ENCODE measurements around the gene EYS. TPM values are rescaled to one million over a fixed set of nuclear protein-coding genes. Genes with fewer than 3 reads are reported as not detected.

Gene EYS
- total and polyA plus RNA-seq, 9 of the 15 experiments (the other 6 are each of a cell fraction or from before 2014, with no cell fraction given) = 0.03 to 0.36 (median 0.10) TPM; not detected in 2

DNA sequence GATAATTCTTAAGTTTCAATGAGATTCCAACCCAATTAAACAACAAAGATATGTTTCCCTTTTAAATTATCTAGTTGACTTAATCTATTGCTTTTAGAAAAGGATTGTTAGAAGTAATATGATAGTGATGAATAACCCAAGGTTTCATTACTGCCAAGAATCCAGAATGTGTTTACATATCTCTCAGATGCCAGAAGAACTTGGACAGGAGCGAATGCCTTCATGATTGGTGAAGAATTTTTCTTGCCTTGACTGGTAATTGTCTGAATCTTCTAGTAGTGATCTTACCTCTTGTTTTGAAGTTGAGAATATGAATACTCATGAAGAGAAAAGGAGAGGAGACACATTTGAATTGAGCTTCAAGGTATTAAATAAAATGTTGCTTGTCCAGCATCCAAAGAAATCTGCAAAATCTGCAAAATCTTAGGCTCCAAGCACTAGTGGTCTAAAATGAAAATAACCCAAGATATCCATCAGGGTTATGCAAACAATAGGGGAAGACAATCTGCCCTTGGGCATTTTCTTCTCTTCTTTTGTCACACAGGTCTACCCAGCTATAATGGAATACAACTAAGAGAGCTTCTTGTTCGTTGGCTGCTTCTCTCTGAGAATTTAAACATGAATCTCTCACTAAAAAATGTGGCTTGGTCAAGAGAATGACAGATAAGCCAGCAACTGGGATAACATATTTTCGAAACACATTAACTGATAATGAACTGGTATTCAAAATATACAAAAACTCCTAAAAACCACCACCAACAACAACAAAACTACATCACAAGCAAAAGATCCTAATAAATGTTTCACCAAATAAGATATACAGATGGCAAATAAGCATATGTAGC lies 928.9 kb downstream of the EYS start:
- Histone ChIP-seq H3K4me3 (no peak overlapping the region), H3K9me3 (replicated peaks; ENCODE audit: control insufficient read depth, insufficient read depth, low read depth, low read length) (no peaks in the 10 kb centered on the region), H3K4me2 (ENCODE audit: insufficient read depth, low read length) (no peak overlapping the region), H3K36me3 (ENCODE audit: control insufficient read depth, insufficient read depth, low read length) (no peaks in the 10 kb centered on the region), H3K27ac (ENCODE audit: extremely low read depth, low read depth, low read length) (no peak overlapping the region), H3K4me1 (replicated peaks in 1 of 2; ENCODE audit: control insufficient read depth in 2 of 2, insufficient read depth in 2 of 2, low read length in 2 of 2) (no peaks in the 10 kb centered on the region), H2AFZ (ENCODE audit: low read depth, low read length) (no peak overlapping the region), H3K9me1 (ENCODE audit: control insufficient read depth, insufficient read depth, low read length) (no peaks in the 10 kb centered on the region), H4K20me1 (replicated peaks; ENCODE audit: control insufficient read depth, insufficient read depth, low read length) (no peaks in the 10 kb centered on the region), H3K9ac (ENCODE audit: insufficient read depth in 1 of 2, low read depth in 2 of 2, low read length in 2 of 2) (no peak overlapping the region), H3K27me3 (ENCODE audit: control insufficient read depth in 2 of 2, insufficient read depth in 2 of 2, low read length in 2 of 2) (no peaks in the 10 kb centered on the region), H3K79me2 (ENCODE audit: control insufficient read depth, insufficient read depth, low read length) (no peaks in the 10 kb centered on the region)
- CTCF ChIA-PET (ENCODE audit: low intra/inter-chr PET ratio) = no interaction called here
- FAIRE-seq (no peak), ATAC-seq (no peak), DNase-seq (ENCODE audit: extremely low read depth in 1 of 4, low spot score in 3 of 4) (no peak)
- no TSS peak for BruUV-seq (replicated peaks)
- POLR2A ChIA-PET = no interaction called here
- intact Hi-C loops (cut with micrococcal nuclease) = loop anchor here (5.0 kb wide), 1 partner anchor 44 kb away; no protein-coding TSS in a partner anchor
- 0% methylated on average over 3 of the region's 3 CpGs for WGBS (ENCODE audit: insufficient coverage, low coverage, missing lambda C conversion rate)
- TF ChIP-seq, protein P1, sequence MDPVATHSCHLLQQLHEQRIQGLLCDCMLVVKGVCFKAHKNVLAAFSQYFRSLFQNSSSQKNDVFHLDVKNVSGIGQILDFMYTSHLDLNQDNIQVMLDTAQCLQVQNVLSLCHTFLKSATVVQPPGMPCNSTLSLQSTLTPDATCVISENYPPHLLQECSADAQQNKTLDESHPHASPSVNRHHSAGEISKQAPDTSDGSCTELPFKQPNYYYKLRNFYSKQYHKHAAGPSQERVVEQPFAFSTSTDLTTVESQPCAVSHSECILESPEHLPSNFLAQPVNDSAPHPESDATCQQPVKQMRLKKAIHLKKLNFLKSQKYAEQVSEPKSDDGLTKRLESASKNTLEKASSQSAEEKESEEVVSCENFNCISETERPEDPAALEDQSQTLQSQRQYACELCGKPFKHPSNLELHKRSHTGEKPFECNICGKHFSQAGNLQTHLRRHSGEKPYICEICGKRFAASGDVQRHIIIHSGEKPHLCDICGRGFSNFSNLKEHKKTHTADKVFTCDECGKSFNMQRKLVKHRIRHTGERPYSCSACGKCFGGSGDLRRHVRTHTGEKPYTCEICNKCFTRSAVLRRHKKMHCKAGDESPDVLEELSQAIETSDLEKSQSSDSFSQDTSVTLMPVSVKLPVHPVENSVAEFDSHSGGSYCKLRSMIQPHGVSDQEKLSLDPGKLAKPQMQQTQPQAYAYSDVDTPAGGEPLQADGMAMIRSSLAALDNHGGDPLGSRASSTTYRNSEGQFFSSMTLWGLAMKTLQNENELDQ (CRISPR knock-in tag; IDR thresholded peaks at IDR 0.05; ENCODE audit: borderline replicate concordance) = no peak
- TF ChIP-seq MAFG (tag; conservative IDR thresholded peaks at IDR 0.05) (no peak), XRCC4 (IDR thresholded peaks at IDR 0.05; ENCODE audit: extremely low read depth, insufficient read depth, insufficient read length) (no peak), FOXA1 (IDR thresholded peaks at IDR 0.05; ENCODE audit: borderline replicate concordance) (no peak), GATAD2B (IDR thresholded peaks at IDR 0.05; ENCODE audit: borderline replicate concordance) (no peak), MTA1 (IDR thresholded peaks at IDR 0.05; ENCODE audit: borderline replicate concordance) (no peak), C11orf30 (IDR thresholded peaks at IDR 0.05; ENCODE audit: low read depth) (no peak), SRF (CRISPR knock-in tag; IDR thresholded peaks at IDR 0.05) (no peak), PCBP2 (IDR thresholded peaks at IDR 0.05; ENCODE audit: low read depth, low read length, poor library complexity, severe bottlenecking) (no peak), ZNF165 (CRISPR knock-in tag; IDR thresholded peaks at IDR 0.05; ENCODE audit: borderline replicate concordance) (no peak), ZNF444 (CRISPR knock-in tag; IDR thresholded peaks at IDR 0.05) (no peak), WHSC1 (IDR thresholded peaks at IDR 0.05; ENCODE audit: low read length) (no peak), ZC3H11A (IDR thresholded peaks at IDR 0.05; ENCODE audit: low read depth, low read length) (no peak), NFXL1 (CRISPR knock-in tag; IDR thresholded peaks at IDR 0.05) (no peak)
- TF ChIP-seq, protein P2, sequence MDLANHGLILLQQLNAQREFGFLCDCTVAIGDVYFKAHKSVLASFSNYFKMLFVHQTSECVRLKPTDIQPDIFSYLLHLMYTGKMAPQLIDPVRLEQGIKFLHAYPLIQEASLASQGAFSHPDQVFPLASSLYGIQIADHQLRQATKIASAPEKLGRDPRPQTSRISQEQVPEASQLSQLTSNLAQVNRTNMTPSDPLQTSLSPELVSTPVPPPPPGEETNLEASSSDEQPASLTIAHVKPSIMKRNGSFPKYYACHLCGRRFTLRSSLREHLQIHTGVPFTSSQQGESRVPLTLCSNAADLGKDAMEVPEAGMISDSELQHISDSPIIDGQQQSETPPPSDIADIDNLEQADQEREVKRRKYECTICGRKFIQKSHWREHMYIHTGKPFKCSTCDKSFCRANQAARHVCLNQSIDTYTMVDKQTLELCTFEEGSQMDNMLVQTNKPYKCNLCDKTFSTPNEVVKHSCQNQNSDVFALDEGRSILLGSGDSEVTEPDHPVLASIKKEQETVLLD (IDR thresholded peaks at IDR 0.05) = no peak
- in situ Hi-C loops (cut with MboI) = no loop called here
